GM12801 (cell line): Measurements from ENCODE around the gene TOP2B.

Experiments
- TF ChIP-seq, protein P1 (sequence below): IDR thresholded peaks from one replicate; pipeline ENCODE4 v1.5.1; 2011; ENCODE audit warnings: control low read depth; ENCODE audit not compliant: insufficient read length; ENCODE audit errors: extremely low read depth

TOP2B gene

DNA sequence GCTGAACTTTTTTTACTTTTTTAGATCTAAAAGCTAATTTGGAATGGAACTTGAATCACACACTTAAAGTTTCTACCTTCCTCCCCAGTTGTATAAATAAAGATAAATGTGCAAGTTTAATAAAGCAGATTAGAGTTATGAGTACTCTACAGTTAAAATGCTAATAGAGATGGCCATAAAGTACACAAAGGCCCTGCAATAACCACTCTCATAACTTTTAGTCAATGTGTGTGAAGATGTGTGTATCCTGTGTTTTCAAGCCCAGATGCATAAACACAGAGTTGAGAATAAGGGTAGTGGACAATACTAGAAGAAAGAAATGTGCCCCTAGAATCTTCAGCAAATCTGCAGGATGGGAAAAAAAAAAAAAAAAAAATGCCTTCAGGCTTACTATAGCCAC, 45.3 kb downstream of the TOP2B start:
- TF ChIP-seq, protein P1, sequence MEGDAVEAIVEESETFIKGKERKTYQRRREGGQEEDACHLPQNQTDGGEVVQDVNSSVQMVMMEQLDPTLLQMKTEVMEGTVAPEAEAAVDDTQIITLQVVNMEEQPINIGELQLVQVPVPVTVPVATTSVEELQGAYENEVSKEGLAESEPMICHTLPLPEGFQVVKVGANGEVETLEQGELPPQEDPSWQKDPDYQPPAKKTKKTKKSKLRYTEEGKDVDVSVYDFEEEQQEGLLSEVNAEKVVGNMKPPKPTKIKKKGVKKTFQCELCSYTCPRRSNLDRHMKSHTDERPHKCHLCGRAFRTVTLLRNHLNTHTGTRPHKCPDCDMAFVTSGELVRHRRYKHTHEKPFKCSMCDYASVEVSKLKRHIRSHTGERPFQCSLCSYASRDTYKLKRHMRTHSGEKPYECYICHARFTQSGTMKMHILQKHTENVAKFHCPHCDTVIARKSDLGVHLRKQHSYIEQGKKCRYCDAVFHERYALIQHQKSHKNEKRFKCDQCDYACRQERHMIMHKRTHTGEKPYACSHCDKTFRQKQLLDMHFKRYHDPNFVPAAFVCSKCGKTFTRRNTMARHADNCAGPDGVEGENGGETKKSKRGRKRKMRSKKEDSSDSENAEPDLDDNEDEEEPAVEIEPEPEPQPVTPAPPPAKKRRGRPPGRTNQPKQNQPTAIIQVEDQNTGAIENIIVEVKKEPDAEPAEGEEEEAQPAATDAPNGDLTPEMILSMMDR: no peak

DNA sequence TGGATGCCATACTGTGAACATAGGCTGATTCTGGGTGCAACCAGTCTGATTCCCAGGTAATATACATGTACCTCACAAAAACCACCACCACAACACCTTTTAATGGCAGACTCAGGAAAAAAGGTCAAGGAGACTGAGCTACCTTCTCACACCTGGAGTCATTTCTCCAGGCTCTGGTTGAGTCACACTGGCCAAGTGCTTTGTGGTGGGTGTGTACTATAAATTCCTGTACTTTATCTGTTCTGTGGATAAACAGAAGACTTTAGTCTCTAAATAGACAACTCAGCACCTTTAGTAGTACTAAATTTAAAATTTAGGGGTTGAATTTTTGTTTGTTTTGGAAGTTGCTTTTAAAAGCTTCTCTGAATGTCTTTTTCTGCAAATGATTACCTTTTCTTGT, 46.7 kb downstream of the TOP2B start:
- TF ChIP-seq, protein P1: no peak

DNA sequence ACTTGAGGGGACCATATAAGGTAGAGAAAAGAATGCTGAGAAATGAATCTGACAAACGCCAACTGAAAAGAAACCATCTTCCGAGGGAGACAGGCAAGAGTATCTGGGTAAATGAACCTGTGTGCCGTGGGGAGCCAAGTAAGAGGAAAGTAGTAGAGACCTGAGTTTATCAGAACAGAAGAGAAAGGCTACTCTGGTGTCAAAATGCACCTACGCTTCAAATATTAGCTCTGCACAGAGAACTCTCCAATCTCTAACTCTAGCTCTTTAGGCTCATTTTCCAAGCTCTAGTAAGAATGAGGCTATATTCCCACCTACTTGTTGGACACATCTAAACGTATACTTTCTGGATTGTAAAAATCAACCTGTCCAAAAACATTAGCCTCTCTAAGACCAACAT, 53.5 kb downstream of the TOP2B start:
- TF ChIP-seq, protein P1: no peak

DNA sequence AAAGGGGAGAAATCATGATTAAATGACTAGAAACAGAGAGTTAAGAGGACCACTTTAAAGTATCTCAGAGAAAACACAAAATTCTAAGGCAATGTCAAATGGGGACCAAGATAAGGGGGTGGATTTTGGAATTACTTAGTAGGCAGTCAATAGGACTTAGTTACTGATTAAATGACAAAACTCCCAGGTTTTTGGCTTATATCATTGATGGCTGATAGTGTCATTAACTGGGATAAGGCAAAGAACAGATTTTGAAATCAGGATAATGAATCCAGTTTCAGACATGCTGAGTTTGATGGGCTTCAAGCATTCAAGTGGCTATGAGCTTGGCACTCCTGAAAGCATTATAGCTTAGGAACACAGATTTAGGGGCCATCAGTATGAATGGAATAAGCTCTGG, 53.9 kb downstream of the TOP2B start:
- TF ChIP-seq, protein P1: no peak

DNA sequence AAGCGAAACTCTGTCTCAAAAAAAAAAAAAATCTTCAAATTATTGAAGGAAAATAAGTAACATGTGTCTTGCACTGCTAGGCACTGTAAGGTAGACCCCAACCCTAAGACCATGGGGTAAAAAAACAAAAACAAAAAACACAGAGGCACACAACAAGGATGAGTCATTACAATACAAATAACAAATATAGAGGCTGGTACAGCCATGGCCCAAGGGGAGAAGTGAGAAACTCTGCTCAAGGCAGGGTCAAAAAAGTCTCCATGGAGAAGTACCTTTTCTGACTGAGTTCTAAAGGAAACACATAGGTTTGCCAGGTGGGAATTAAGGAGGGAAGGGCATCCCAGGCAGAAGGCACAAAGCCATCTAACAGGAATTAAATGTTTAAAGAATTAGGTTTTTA, 54.5 kb downstream of the TOP2B start:
- TF ChIP-seq, protein P1: no peak

DNA sequence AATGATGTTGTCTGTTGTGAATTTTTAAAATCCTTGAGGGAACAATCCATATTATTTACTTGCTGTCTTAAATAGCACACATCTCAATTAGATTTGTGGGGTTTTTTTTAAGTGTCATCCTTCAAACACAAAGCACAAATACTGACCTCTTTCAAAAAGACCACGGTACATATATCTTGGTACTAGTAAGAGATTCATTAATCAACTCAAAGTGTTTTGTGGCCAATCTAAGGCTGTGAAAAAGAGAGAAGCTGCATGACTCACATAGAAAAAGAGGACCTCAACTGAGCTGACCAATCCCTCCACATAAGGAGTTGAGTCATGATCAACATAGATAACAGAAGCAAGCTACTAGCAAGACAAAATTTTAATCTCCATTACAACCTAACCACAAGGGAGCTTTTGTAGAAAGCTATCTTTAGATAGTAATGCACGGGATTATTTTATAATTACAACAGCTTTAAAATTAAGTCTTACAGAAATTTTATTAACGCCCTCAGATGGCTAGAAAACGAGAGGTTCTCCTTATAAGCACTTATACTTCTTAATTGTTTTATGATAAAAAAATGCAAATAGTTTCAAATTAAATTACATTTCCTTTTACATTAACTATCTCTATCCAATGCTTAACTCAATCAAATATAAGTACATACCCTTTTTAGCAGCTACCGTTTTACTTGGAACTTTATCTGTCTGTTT, 60.5 kb downstream of the TOP2B start:
- TF ChIP-seq, protein P1: no peak

DNA sequence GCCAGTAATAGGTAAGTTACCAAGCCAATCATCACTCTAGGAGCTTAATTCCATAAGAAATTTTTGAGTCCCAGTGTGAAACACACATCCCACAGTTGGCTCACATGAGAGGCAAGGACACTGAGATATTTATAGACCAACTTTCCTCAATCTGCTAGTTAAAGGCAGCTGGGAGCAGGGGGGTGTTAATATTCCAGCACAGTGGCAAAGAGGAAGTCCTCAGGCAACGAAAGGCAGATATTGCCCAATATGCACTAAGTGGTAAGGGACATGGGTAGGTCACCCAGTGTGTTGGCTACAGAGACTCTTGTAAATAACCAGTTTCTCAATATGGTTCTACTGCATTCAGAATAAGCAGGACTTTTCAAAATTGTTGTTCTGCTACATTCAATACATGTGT, 61.0 kb downstream of the TOP2B start:
- TF ChIP-seq, protein P1: no peak
